COR-L47 (cell line): ENCODE results near the gene HAPLN2.

Experiments
- DNase-seq: peaks from one replicate; lab custom pipeline; 2025; lab: John Stamatoyannopoulos, UW

Gene HAPLN2

DNA sequence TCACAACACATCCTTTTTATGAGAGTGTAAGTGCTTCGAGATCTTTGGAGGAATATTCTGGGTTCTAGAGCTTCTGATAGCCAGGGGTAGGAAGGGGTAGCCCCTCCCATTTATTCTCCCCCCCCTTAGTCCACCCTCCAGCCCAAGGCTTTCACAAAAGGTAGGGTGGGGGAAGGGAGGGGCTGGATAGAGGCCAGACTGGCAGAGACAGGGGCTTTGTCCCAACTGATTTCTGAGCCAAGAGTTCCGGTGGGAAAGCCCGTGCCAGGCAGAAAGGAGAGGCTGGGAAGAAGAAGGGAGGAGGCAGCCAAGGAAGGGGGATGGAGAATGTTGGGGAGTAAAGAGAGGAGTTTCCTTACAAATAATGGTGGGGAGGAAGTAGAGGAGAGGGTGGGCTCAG, 25.8 kb downstream of the HAPLN2 start:
- no peak for DNase-seq

DNA sequence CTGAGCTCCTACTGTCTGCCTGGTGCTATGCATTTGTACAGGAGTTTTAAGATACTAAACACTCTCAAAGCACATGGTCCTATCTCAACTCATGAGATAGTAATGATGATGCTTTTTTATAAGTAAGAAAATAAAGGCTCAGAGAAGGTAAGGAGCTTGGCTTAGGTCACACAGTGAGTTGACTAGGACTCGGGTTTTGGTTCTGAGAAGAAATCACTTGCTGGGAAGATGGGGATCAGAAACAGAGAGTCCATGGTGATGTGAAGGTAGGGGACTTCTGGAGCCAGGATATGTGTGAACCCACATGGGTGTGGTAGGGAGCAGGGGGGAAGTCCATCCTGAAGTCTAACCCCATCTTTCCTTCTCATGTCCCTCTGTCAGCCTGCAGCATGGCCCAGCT, 26.5 kb downstream of the HAPLN2 start:
- no peak for DNase-seq

DNA sequence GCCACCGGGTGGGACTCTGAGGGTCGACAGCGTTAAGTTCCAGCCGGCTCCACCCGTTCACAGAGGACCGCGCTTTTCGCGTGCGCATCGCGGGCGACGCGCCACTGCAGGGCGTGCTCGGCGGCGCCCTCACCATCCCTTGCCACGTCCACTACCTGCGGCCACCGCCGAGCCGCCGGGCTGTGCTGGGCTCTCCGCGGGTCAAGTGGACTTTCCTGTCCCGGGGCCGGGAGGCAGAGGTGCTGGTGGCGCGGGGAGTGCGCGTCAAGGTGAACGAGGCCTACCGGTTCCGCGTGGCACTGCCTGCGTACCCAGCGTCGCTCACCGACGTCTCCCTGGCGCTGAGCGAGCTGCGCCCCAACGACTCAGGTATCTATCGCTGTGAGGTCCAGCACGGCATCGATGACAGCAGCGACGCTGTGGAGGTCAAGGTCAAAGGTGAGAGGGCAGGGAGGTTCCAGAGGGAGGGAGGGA, 27.6 kb downstream of the HAPLN2 start:
- no peak for DNase-seq

DNA sequence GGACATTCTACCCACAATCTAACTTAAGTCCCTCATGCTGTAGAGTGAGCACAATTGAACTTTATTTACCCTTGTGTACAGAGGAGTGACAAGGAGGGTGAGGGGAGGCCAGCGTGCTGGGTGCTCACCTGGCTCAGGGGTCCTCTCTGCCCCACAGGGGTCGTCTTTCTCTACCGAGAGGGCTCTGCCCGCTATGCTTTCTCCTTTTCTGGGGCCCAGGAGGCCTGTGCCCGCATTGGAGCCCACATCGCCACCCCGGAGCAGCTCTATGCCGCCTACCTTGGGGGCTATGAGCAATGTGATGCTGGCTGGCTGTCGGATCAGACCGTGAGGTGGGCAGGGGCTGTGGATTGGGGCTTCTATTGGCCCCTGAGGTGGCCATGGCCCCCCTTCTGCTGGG, 28.1 kb downstream of the HAPLN2 start:
- DNase-seq: no peak

DNA sequence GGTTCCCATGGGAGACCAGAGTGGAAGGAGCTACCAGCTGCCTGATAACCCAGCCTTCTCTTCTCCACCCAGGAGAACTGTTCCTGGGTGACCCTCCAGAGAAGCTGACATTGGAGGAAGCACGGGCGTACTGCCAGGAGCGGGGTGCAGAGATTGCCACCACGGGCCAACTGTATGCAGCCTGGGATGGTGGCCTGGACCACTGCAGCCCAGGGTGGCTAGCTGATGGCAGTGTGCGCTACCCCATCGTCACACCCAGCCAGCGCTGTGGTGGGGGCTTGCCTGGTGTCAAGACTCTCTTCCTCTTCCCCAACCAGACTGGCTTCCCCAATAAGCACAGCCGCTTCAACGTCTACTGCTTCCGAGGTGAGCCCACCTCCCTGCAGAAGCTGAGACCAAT, 29.3 kb downstream of the HAPLN2 start:
- DNase-seq: no peak

DNA sequence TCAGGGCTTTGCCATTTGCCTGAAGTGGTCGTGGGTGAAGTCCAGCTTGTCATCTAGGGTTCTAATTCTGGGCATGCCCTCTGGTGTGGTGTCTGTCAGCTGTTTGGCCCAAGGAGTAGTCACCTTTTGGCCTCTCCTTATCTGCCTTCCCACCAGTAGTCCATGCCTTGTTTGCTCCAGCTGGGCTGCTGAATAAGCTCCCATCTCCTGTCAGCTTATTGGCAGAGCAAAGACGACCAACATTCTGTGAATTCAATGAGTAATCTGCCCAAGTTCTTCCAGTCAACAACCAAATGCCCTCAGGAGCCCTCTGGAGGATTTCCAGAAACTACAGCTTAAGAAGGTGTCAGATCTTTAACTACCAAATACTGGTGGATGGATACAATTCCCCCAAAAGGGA, 29.7 kb downstream of the HAPLN2 start:
- no peak for DNase-seq

DNA sequence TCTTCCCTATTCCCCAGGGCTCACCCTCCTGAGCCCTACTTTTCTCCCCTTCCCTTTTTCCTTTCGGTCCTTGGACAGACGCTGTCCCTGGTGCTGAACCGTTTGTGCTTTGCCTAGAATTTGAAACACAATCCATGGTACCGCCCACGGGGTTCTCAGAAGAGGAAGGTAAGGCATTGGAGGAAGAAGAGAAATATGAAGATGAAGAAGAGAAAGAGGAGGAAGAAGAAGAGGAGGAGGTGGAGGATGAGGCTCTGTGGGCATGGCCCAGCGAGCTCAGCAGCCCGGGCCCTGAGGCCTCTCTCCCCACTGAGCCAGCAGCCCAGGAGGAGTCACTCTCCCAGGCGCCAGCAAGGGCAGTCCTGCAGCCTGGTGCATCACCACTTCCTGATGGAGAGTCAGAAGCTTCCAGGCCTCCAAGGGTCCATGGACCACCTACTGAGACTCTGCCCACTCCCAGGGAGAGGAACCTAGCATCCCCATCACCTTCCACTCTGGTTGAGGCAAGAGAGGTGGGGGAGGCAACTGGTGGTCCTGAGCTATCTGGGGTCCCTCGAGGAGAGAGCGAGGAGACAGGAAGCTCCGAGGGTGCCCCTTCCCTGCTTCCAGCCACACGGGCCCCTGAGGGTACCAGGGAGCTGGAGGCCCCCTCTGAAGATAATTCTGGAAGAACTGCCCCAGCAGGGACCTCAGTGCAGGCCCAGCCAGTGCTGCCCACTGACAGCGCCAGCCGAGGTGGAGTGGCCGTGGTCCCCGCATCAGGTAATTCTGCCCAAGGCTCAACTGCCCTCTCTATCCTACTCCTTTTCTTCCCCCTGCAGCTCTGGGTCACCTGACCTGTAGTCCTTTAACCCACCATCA, 33.1 kb downstream of the HAPLN2 start:
- DNase-seq: no peak

DNA sequence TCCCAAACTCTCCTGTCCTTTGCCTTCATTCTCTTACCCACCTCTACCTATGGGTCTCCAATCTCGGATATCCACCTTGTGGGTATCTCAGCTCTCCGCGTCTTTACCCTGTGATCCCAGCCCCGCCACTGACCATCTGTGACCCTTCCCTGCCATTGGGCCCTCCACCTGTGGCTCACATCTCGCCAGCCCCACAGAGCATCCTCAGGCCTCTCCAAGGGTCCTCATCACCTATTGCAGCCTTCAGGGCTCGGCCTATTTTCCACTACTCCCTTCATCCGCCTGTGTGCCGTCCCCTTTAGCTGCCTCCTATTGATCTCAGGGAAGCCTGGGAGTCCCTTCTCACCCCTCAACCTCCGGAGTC, 33.8 kb downstream of the HAPLN2 start:
- DNase-seq: no peak

DNA sequence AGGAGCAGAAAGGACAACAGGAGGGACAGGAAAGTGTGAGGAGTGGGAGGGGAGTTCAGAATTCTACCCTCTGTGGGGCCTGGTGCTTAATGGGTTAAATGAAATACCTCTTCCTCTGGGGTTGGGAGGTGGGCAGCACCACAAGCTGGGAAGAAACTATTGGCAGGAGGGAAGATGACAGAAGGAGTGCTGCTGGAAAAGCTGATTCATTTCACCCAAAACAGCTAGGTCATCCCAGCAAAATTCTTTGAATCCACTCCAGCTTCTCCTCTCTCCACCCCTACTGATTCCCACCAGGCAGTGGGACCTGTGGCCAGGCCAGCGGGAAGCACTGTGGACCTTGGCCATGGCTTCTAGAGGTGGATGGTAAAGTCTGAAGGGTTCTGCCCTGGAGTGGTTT, 35.5 kb downstream of the HAPLN2 start:
- DNase-seq: no peak

DNA sequence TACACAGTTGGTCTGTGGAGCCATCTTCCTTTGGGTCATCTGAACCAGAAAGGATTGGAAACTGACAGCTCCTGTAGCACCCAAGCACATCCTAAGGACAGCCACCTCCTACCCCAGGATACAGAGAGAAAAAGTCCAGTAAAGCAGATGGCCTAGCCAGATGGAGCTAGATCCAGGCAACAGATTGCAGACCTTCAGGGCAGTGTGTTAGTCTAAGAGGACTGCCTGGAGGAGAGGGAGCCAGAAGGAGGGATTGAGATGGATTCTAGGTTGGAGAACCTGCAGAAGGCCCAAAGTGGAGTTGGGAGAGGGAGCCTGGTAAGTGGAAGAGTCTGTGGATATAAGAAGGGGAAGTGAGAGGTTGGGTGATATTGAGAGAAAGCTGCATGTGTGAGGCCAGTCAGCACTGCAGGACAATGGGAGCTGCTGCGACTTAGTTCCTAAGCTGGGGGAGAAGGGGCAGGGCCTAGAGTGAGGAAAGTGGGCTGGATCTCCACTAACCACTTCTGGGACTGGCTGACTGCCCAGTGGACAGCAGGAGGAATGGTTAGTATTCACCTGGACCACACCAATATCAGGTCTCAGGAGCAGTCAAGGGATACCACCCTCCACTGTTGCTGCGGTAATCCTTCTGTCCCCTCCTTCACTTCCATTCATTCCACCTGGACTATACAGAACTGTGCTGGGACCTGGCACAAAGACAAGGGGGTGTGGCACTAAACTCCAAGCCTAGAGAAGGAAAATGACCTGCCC, 36.1 kb downstream of the HAPLN2 start:
- DNase-seq: no peak

DNA sequence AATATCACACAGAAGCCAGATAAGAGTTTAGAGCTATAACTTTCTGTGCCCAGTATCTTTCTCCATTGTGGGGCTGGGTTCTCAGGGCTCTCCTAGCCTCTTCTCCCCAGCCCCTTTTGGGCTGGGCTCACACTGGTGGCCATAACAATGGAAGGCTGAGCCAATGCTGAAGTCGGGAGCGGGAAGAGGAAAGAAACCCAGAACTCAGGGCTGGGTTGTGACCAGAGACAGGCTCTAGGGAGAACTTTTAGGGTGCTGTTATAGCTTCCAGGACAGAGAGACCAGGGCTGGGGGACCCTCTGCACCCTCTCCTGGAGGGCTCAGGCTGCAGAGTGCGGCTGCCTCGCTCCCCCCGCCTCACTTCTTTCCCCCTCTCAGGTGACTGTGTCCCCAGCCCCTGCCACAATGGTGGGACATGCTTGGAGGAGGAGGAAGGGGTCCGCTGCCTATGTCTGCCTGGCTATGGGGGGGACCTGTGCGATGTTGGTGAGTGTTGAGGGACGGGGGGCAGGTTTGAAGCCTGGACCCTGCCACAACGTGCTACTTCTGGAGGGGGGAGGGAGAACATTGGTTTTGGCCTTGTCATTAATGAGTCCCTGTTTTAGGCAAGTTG, 36.8 kb downstream of the HAPLN2 start:
- no peak for DNase-seq

DNA sequence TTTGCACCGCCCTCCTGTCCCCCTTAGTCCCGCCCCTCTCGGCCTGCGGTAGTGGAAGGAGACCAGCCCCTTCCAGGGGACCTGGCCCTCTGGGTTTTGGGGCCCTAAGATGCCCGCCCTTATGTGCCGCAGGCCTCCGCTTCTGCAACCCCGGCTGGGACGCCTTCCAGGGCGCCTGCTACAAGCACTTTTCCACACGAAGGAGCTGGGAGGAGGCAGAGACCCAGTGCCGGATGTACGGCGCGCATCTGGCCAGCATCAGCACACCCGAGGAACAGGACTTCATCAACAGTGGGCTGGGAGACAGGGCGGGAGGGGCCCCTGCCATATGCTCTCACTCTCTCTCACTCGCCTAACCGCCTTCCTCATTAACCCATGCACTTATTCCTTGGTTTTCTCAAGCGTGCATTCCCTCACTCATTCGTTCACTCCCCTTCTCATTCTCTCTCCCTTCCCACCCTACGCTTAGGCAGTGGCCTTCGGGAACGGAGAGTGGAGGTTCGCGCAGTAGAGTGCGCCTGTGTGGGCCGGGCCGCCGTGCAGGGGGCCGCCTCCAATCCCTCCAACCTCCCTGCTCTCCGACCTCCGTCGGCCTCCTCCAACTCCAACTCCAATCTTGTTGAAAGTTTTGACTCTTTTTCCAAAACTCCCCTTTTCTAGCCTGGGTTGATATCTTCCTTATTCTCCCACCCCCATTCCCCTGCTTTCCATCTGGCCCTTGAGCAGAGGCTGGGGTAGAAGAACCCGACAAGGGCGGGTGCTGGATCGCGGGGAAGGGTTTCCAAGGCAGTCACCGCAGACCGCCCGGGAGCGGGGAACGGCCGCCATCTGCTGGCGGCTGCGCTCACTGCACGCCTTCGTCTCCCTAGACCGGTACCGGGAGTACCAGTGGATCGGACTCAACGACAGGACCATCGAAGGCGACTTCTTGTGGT, 37.9 kb downstream of the HAPLN2 start:
- peak; percentile 35 for DNase-seq

DNA sequence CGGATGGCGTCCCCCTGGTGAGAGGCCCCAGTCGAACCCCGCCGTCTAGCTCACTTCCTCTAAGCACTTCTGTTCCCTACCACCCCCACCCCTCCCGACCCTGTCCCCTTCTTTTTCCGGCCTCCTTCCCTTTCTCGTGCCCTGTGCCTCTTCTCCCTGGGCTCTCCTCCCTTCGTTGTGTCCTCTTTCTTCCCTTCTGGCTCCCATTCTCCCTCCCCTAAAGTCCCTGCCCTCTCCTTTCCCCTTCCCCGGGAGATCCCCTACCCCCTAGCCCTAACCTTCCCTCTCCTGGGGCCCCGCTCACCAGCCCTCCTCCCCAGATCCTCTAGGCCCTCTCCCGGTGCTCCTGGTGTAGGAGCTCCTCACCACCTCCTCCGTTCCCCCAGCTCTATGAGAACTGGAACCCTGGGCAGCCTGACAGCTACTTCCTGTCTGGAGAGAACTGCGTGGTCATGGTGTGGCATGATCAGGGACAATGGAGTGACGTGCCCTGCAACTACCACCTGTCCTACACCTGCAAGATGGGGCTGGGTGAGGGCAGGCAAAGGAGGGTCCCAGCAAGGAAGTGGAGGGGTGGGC, 38.6 kb downstream of the HAPLN2 start:
- DNase-seq: no peak

DNA sequence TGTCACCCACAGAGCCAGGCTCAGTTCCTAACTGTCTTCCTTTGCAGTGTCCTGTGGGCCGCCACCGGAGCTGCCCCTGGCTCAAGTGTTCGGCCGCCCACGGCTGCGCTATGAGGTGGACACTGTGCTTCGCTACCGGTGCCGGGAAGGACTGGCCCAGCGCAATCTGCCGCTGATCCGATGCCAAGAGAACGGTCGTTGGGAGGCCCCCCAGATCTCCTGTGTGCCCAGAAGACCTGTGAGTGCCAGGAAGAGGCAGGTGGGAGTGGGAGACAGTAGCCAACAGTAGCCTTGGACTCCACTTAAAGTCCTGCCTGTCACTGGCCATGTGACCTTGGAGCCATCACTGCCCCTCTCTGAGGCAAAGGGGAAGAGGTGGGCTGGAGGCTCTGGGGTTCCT, 39.3 kb downstream of the HAPLN2 start:
- no peak for DNase-seq

DNA sequence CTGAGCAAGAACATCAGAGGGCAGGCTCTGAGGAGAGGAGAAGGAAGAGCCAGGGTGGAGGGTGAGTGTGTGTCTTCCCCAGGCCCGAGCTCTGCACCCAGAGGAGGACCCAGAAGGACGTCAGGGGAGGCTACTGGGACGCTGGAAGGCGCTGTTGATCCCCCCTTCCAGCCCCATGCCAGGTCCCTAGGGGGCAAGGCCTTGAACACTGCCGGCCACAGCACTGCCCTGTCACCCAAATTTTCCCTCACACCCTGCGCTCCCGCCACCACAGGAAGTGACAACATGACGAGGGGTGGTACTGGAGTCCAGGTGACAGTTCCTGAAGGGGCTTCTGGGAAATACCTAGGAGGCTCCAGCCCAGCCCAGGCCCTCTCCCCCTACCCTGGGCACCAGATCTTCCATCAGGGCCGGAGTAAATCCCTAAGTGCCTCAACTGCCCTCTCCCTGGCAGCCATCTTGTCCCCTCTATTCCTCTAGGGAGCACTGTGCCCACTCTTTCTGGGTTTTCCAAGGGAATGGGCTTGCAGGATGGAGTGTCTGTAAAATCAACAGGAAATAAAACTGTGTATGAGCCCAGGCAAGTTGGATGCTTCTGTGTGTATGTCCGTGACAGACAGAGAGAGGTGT, 39.8 kb downstream of the HAPLN2 start:
- no peak for DNase-seq

DNA sequence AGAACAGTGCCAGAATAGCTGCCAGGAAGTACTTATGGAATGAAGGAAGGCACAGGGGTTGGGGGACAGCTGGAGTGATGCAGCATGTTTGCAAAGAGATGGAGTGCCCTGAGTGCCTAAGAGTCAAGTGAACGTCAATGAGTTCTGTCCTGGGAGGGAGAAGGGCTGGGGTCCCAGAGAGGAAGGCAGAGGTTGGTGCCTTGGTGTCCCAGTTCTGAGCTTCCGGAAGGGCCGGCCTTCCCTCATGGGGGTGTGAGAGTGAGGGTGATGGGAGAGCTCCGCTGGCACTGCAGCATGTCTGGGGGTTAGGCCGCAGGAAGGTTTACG, 40.4 kb downstream of the HAPLN2 start:
- no peak for DNase-seq

DNA sequence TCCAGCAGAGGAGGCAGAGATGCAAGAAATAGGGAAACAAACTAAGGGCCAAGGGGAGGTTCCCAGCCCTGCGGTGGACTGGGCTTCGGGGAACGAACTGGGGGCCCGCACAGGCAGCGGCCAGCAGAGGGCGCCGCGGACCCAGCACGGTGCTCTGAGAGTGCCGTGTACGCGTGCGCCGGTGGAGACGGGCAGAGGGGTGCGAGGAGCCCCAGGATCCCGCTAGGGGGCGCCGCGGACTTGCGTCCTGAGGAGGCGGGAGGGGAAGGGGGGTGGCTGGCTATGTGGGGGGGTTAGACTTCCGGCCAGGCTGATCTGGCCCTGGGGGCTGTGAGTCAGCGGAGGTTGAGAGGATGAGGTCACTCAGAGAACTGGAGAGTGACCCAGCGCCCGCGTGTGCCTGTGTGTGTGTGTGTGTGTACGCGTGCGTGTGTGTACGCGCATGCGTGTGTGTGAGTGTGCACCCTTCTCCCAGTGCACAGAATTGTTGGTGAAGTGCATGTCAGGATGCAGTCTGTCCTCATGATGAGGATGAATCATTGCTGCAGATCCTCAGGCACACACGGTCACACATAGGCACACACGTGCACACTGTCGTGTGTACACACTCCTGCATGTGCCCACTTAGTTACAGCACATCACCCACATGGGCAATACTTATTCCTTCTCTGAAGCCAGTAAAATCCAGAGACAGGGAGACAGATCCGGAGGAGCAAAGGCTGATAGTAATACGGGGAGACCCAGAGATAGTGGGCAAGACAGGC, 41.0 kb downstream of the HAPLN2 start:
- DNase-seq: peak; percentile 95

DNA sequence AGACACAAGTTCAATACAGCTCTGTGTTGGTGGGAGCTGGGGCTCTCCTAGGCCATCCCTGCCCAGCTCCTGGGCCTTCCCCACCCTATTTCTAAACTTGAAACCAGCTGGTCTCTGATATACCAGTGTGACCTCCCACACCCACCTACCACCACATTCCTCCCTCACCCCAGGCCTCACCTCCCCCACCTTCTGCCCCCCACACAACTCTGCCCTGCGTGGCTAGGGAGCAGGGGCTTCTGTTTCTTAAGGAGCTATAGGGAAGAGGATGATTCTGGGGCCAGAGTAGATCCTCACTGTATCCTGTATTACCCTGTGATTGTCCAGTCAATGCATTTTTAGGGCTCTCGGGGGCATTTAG, 41.5 kb downstream of the HAPLN2 start:
- no peak for DNase-seq

DNA sequence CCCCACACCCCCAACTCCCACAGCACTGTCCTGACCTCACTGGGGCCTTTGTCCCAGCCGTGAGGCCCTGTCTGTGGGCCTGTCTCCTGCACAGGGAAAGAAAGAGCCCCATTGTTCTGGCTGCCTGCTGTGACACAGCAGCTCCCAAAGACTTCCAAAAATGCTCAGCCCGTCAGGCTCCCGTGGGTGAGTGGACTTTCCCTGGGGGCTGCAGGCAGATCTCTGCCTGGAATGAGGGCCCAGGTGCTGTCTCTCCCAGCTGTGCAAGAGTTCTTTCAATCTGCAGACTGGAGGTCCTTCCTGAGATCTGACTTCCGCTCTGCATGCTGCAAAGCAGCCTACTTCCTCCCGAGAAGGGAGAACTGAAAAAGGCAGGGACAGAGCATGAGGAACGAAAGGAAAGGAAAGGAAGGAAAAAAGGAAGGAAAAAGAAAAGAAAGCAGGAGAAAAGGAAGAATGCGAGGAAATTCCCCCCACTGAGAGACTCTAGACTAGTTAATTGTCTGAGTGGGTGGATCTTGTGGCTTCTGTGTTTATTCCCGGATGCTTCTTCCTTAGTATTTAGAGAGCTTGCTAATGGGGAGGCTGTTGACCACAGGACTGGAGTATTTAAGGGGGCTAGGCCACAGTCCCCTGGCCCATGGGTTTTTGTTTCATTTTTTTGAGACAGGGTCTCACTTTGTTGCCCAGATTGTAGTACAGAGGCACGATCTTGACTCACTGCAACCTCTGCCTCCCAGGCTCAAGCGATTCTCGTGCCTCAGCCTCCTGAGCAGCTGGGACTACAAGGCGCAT, 43.0 kb downstream of the HAPLN2 start:
- no peak for DNase-seq

DNA sequence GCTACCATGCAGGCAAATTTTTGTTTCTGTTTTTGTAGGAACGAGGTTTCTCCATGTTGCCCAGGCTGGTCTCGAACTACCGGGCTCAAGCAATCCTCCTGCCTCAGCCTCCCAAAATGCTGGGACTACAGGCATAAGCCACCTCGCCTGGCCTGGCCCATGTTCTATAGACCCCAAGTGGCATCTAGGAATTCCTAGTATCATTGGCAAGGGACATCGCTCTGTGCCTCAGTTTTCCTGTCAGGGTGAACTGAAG, 43.5 kb downstream of the HAPLN2 start:
- no peak for DNase-seq
